Caco-2 (cell line): ENCODE data around the gene ATP9A. TPM values are rescaled to one million over a fixed set of nuclear protein-coding genes. Genes with fewer than 3 reads are reported as not detected.
"Not testable (repeated sequence)": the region's sequence is repeated elsewhere in the genome, so short reads cannot be mapped to it uniquely, and the experiment has no call there.

Source experiments
- BruUV-seq: library from RNA; stranded (reverse); fragments of 400-500 nt; replicated peaks from 2 replicates; lab custom pipeline; 2021; lab: Mats Ljungman, UMichigan
- CTCF ChIA-PET: fragments of 300-600 bp; sonication (Branson Sonifier 250); formaldehyde crosslinking; loops from one replicate; lab custom pipeline; 2022; ENCODE audit warnings: antibody characterized with exemption; lab: Charles Lee
- POLR2A ChIA-PET: fragments of 300-600 bp; sonication (Branson Sonifier 250); formaldehyde crosslinking; loops from one replicate; lab custom pipeline; 2022; ENCODE audit warnings: antibody characterized with exemption; lab: Charles Lee
- DNase-seq, 2 experiments: peaks; one replicate each; pipeline versions ENCODE4 v3.0.0 to v3.0.0-alpha.2; 2020 to 2022
- H3K27me3 ChIP-seq: replicated peaks from 2 replicates; pipeline ENCODE4 v1.6.0; 2011; ENCODE audit warnings: low read length; ENCODE audit not compliant: control insufficient read depth, insufficient read depth
- H3K36me3 ChIP-seq: 2 replicates; pipeline ENCODE4 v1.5.1; 2011; ENCODE audit warnings: low read length; ENCODE audit not compliant: control insufficient read depth, insufficient read depth
- H3K4me1 ChIP-seq: fragments of 250-450 bp; sonication (Bioruptor Pico); 2 replicates; pipeline ENCODE4 v1.5.1; 2020; ENCODE audit warnings: mild to moderate bottlenecking
- H3K4me3 ChIP-seq: 2 replicates; pipeline ENCODE4 v1.5.1; 2011; ENCODE audit warnings: low read depth, mild to moderate bottlenecking, control low read depth, low read length
- H3K9me3 ChIP-seq: fragments of 250-450 bp; sonication (Bioruptor Pico); 2 replicates; pipeline ENCODE4 v1.5.1; 2020; ENCODE audit warnings: mild to moderate bottlenecking, moderate library complexity
- H3K27ac Mint-ChIP-seq: one replicate; pipeline ENCODE4 v1.8.0; 2022; ENCODE audit warnings: mixed read lengths; ENCODE audit not compliant: unreplicated experiment
- H3K27me3 Mint-ChIP-seq: one replicate; pipeline ENCODE4 v1.8.0; 2022; ENCODE audit warnings: mixed read lengths; ENCODE audit not compliant: insufficient read depth, unreplicated experiment
- H3K36me3 Mint-ChIP-seq: one replicate; pipeline ENCODE4 v1.8.0; 2022; ENCODE audit warnings: mild to moderate bottlenecking, mixed read lengths; ENCODE audit not compliant: insufficient read depth, unreplicated experiment
- H3K4me1 Mint-ChIP-seq: one replicate; pipeline ENCODE4 v1.8.0; 2022; ENCODE audit warnings: low read depth, mixed read lengths; ENCODE audit not compliant: unreplicated experiment
- H3K4me3 Mint-ChIP-seq: one replicate; pipeline ENCODE4 v1.8.0; 2022; ENCODE audit warnings: mild to moderate bottlenecking, moderate library complexity, mixed read lengths; ENCODE audit not compliant: unreplicated experiment
- H3K9me3 Mint-ChIP-seq: one replicate; pipeline ENCODE4 v1.8.0; 2022; ENCODE audit warnings: mixed read lengths; ENCODE audit not compliant: unreplicated experiment
- intact Hi-C: fragments of 100-400 bp; cut with micrococcal nuclease; formaldehyde crosslinking; loops from one replicate; pipeline ENCODE4 v1.10.0; 2022; ENCODE audit not compliant: unreplicated experiment
- total RNA-seq: library from RNA; stranded (reverse); gene quantifications from 2 replicates; pipeline ENCODE4 v1.2.3, GENCODE V29; 2022
- TF ChIP-seq, protein P1 (sequence below), 2 experiments: fragments of 200-600 bp in 1 of 2; IDR thresholded peaks; 1 replicate in 1 of 2; 2 replicates in 1 of 2; pipeline versions ENCODE4 v1.5.1 to v1.8.0; 2011 to 2022; ENCODE audit warnings: antibody characterized with exemption in 1 of 2, control low read depth in 1 of 2, inconsistent platforms in 1 of 2, low read depth in 1 of 2, low read length in 1 of 2, mild to moderate bottlenecking in 1 of 2, moderate library complexity in 1 of 2; ENCODE audit not compliant: insufficient read depth in 1 of 2, severe bottlenecking in 1 of 2, unreplicated experiment in 1 of 2

ATP9A gene
- total RNA-seq, 1 experiment from 2014 or later = 102 TPM

DNA sequence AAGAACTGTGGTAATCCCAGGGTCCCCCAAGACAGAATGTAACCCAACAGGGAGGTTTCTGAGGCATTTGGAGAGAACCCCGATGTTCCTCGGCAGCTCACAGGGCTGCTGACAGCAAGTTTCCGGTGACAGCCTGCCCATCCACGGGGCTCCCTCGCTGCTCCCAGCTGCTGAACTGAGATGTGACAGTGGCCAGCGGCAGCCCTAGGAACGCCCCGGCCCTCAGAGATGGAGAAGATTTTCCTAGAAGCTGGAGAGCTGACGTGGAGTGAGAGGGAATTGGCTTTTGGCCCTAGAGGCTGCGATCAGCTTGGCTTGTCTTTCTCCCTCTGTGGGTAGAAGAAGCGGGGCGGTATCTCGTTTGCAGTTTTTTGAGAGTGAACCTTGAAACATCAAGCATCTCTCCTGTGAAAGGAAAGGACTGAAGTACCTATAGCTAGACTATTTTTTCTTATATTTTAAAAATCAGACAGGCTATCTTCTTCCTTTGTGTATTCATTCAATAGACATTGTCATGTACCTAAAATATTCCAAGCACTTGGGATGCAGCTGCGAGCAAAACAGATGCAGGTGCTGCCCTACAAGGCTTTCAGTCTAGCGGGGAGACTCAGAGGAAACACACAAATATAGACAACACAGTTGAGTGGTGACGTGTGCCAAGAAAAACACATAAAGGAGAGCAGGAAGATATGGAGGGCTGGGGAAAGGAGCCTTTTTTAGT is 197.3 kb downstream of the ATP9A start:
- Histone ChIP-seq H3K9me3 (peaks cover 8% of the 10 kb centered on the region; the same call in 1 of the 2 replicates), H3K4me3 (no peak overlapping the region), H3K4me1 (no peaks in the 10 kb centered on the region), H3K36me3 (no peaks in the 10 kb centered on the region), H3K27me3 (no peaks in the 10 kb centered on the region)
- TF ChIP-seq, protein P1, sequence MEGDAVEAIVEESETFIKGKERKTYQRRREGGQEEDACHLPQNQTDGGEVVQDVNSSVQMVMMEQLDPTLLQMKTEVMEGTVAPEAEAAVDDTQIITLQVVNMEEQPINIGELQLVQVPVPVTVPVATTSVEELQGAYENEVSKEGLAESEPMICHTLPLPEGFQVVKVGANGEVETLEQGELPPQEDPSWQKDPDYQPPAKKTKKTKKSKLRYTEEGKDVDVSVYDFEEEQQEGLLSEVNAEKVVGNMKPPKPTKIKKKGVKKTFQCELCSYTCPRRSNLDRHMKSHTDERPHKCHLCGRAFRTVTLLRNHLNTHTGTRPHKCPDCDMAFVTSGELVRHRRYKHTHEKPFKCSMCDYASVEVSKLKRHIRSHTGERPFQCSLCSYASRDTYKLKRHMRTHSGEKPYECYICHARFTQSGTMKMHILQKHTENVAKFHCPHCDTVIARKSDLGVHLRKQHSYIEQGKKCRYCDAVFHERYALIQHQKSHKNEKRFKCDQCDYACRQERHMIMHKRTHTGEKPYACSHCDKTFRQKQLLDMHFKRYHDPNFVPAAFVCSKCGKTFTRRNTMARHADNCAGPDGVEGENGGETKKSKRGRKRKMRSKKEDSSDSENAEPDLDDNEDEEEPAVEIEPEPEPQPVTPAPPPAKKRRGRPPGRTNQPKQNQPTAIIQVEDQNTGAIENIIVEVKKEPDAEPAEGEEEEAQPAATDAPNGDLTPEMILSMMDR (IDR thresholded peaks at IDR 0.05; ENCODE audit: insufficient read depth in 1 of 2, low read depth in 1 of 2, low read length in 1 of 2, severe bottlenecking in 1 of 2, unreplicated experiment in 1 of 2) = no peak
- CTCF ChIA-PET = interaction anchor here (0.7 kb wide), 1 partner anchor 185 kb away, joined by 3 read pairs; no protein-coding TSS in a partner anchor
- POLR2A ChIA-PET = no interaction called here
- no peak for DNase-seq
- Mint-ChIP-seq H3K4me3 (no peak overlapping the region), H3K9me3 (peaks cover 16% of the 10 kb centered on the region), H3K27ac (no peak overlapping the region), H3K36me3 (no peaks in the 10 kb centered on the region), H3K27me3 (peaks cover 13% of the 10 kb centered on the region), H3K4me1 (no peaks in the 10 kb centered on the region)
- BruUV-seq = no TSS peak
- intact Hi-C loops = no loop called here

- intact Hi-C loops = no loop called here
- Mint-ChIP-seq H3K27ac (no peak overlapping the region), H3K36me3 (no peaks in the 10 kb centered on the region), H3K9me3 (peaks cover 16% of the 10 kb centered on the region), H3K27me3 (peaks cover 13% of the 10 kb centered on the region), H3K4me3 (no peak overlapping the region), H3K4me1 (no peaks in the 10 kb centered on the region)
- BruUV-seq = no TSS peak
- H3K27me3 ChIP-seq = no peaks in the 10 kb centered on the region
- no peak overlapping the region for H3K4me3 ChIP-seq
- ChIA-PET POLR2A (no interaction called here), CTCF (no interaction called here)
- peaks cover 8% of the 10 kb centered on the region; the same call in 1 of the 2 replicates for H3K9me3 ChIP-seq
- H3K4me1 ChIP-seq = no peaks in the 10 kb centered on the region
- TF ChIP-seq, protein P1 (IDR thresholded peaks at IDR 0.05; ENCODE audit: insufficient read depth in 1 of 2, low read depth in 1 of 2, low read length in 1 of 2, severe bottlenecking in 1 of 2, unreplicated experiment in 1 of 2) = no peak
- no peak for DNase-seq
- no peaks in the 10 kb centered on the region for H3K36me3 ChIP-seq
Observed at GRCh38 chr20:51569815-51570738, 198.1 kb downstream of the ATP9A start.

DNA sequence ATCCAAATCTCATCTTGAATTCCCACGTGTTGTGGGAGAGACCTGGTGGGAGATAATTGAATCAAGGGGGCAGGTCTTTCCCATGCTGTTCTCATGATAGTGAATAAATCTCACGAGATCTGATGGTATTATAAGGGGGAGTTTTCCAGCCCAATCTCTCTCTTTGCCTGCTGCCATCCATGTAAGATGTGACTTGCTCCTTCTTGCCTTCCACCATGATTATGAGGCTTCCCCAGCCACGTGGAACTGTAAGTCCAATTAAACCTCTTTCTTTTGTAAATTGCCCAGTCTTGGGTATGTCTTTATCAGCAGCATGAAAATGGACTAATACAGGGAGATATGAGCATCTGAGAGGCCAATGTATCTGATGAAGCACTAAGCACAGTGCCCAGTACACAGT is 199.7 kb downstream of the ATP9A start:
- POLR2A ChIA-PET = interaction anchor here (0.7 kb wide), 1 partner anchor 276 kb away, joined by 3 read pairs; no protein-coding TSS in a partner anchor
- intact Hi-C loops, DNase-seq, H3K36me3 ChIP-seq, H3K9me3 ChIP-seq, H3K4me1 Mint-ChIP-seq, H3K27ac Mint-ChIP-seq, BruUV-seq, H3K27me3 ChIP-seq, H3K4me3 ChIP-seq, CTCF ChIA-PET, H3K36me3 Mint-ChIP-seq, H3K4me3 Mint-ChIP-seq, H3K4me1 ChIP-seq: not testable (repeated sequence)
- peaks cover 13% of the 10 kb centered on the region for H3K27me3 Mint-ChIP-seq
- H3K9me3 Mint-ChIP-seq = peaks cover 16% of the 10 kb centered on the region
